Body of pancreas (tissue), 4 donors: ENCODE results near the gene RBCK1. TPM values are rescaled to one million over a fixed set of nuclear protein-coding genes. Genes with fewer than 3 reads are reported as not detected.

Source experiments
- ATAC-seq: fragments of 150-250 bp; one replicate; pipeline ENCODE4 v1.9.1; 2016
- DNase-seq, 4 donors: peaks; one replicate each; pipeline ENCODE4 v3.0.0-alpha.2; 2019
- H3K27ac ChIP-seq, 4 donors: fragments of 200-600 bp; sonication (generic); 1 replicate in 3 of 4; 2 replicates in 1 of 4; pipeline versions ENCODE4 v1.5.1 to v1.6.1; 2016 to 2019; ENCODE audit warnings: mild to moderate bottlenecking in 1 of 4, mixed read lengths in 1 of 4, moderate library complexity in 1 of 4
- H3K27me3 ChIP-seq, 2 donors: fragments of 200-600 bp; sonication (generic); one replicate each; pipeline ENCODE4 v1.6.0; 2016; ENCODE audit warnings: mild to moderate bottlenecking in 1 of 2
- H3K36me3 ChIP-seq, 2 donors: fragments of 200-600 bp; sonication (generic); replicated peaks in 1 of 2; 2 replicates each; pipeline ENCODE4 v1.5.1; 2016; ENCODE audit warnings: low read depth in 2 of 2; ENCODE audit not compliant: insufficient read depth in 1 of 2
- H3K4me1 ChIP-seq: fragments of 200-600 bp; sonication (generic); one replicate; pipeline ENCODE4 v1.6.0; 2016
- H3K4me3 ChIP-seq, 2 donors: fragments of 200-600 bp; sonication (generic); 1 replicate in 1 of 2; 2 replicates in 1 of 2; pipeline ENCODE4 v1.5.1; 2016 to 2019
- H3K9me3 ChIP-seq, 3 donors: fragments of 200-600 bp; sonication (generic); 1 replicate in 2 of 3; 2 replicates in 1 of 3; pipeline ENCODE4 v1.5.1; 2016
- POLR2A ChIP-seq, 3 donors: fragments of 450-650 bp; IDR thresholded peaks; one replicate each; pipeline ENCODE4 v1.6.1; 2016; ENCODE audit warnings: antibody characterized with exemption in 3 of 3, mild to moderate bottlenecking in 2 of 3
- WGBS, 2 donors: methylation state at CpG; one replicate each; pipeline ENCODE4 v1.1.5; 2017; 5-methylcytosine and 5-hydroxymethylcytosine counted together
- intact Hi-C: fragments of 100-400 bp; cut with DNase I; formaldehyde crosslinking; loops from one replicate; pipeline ENCODE4 v1.15.1; 2023
- total RNA-seq, 2 donors: library from RNA; depleted of rRNA; stranded (reverse); fragments of >200 nt; gene quantifications; one replicate each; pipeline ENCODE4 v1.1.0, GENCODE V29; 2016
- TF ChIP-seq, protein P1 (sequence below), 7 experiments: fragments of 450-650 bp in 4 of 7; fragments of 200-600 bp in 3 of 7; sonication (generic) in 3 of 7; IDR thresholded peaks; one replicate each; pipeline ENCODE4 v1.5.1; 2016 to 2019; ENCODE audit warnings: antibody characterized with exemption in 7 of 7

RBCK1 gene
- total RNA-seq, 2 donors from 2014 or later, result 36.1 to 95.9 TPM

DNA sequence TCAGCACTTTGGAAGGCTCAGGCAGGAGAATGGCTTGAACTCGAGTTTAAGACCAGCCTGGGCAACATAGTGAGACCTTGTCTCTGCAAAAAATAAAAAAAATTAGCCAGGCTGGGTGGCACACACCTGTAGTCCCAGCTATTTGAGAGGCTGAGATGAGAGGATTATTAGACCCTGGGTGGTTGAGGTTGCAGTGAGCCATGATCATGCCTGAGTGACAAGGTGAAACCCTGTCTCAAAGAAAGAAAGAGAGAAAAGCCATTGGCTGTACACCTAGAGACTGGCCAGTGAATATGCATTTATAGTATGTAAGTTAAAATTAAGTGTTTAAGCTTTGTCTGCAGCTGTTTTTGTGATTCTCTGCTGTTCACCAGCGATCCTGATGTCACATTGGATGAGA is 6.1 kb downstream of the RBCK1 start:
- Histone ChIP-seq H3K36me3 (no peaks in the 10 kb centered on the region), H3K4me3 (no peak overlapping the region), H3K27ac (no peak overlapping the region), H3K9me3 (no peaks in the 10 kb centered on the region), H3K4me1 (peaks cover 17% of the 10 kb centered on the region), H3K27me3 (no peaks in the 10 kb centered on the region)
- 64 to 74% methylated on average over 2 of the region's 2 CpGs for WGBS, 2 donors
- intact Hi-C loops, result no loop called here
- ATAC-seq (no peak), DNase-seq (no peak)
- TF ChIP-seq, protein P1, sequence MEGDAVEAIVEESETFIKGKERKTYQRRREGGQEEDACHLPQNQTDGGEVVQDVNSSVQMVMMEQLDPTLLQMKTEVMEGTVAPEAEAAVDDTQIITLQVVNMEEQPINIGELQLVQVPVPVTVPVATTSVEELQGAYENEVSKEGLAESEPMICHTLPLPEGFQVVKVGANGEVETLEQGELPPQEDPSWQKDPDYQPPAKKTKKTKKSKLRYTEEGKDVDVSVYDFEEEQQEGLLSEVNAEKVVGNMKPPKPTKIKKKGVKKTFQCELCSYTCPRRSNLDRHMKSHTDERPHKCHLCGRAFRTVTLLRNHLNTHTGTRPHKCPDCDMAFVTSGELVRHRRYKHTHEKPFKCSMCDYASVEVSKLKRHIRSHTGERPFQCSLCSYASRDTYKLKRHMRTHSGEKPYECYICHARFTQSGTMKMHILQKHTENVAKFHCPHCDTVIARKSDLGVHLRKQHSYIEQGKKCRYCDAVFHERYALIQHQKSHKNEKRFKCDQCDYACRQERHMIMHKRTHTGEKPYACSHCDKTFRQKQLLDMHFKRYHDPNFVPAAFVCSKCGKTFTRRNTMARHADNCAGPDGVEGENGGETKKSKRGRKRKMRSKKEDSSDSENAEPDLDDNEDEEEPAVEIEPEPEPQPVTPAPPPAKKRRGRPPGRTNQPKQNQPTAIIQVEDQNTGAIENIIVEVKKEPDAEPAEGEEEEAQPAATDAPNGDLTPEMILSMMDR (IDR thresholded peaks at IDR 0.05), result no peak
- no peak for TF ChIP-seq POLR2A (IDR thresholded peaks at IDR 0.05)

DNA sequence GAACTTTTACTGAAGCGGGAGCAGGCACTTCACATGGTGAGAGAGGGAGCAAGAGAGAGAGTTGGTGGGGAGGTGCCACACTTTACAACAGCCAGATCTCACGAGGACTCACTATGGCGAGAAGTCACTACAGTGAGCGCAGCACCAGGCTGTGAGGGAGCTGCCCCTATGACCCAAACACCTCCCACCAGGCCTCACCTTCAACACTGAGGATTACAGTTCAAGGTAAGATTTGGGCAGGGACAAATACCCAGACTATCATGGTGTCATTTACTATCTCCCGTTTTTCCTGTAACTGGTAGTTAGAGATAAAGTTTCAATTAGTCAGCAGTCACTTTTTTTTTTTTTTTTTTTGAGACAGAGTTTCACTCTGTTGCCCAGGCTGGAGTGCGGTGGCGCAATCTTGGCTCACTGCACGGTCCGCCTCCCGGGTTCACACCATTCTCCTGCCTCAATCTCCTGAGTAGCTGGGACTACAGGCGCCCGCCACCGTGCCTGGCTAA is 7.8 kb downstream of the RBCK1 start:
- no peaks in the 10 kb centered on the region for H3K9me3 ChIP-seq
- peak; percentile 25 for ATAC-seq
- H3K27ac ChIP-seq, result peak overlapping the region in 3 of 4 donors; percentile 23 to 51 (median 38)
- H3K27me3 ChIP-seq, result no peaks in the 10 kb centered on the region
- WGBS, 2 donors, result 59 to 72% methylated on average over 10 to 13 of the region's 13 CpGs
- no peak overlapping the region for H3K4me3 ChIP-seq
- TF ChIP-seq, protein P1 (IDR thresholded peaks at IDR 0.05), result no peak
- TF ChIP-seq POLR2A (IDR thresholded peaks at IDR 0.05), result no peak
- peak in 1 of 4 donors; percentile 57 for DNase-seq
- intact Hi-C loops, result no loop called here
- peaks cover 7% of the 10 kb centered on the region for H3K4me1 ChIP-seq
- H3K36me3 ChIP-seq, result peaks cover 0 to 2% of the 10 kb centered on the region in 2 donors

DNA sequence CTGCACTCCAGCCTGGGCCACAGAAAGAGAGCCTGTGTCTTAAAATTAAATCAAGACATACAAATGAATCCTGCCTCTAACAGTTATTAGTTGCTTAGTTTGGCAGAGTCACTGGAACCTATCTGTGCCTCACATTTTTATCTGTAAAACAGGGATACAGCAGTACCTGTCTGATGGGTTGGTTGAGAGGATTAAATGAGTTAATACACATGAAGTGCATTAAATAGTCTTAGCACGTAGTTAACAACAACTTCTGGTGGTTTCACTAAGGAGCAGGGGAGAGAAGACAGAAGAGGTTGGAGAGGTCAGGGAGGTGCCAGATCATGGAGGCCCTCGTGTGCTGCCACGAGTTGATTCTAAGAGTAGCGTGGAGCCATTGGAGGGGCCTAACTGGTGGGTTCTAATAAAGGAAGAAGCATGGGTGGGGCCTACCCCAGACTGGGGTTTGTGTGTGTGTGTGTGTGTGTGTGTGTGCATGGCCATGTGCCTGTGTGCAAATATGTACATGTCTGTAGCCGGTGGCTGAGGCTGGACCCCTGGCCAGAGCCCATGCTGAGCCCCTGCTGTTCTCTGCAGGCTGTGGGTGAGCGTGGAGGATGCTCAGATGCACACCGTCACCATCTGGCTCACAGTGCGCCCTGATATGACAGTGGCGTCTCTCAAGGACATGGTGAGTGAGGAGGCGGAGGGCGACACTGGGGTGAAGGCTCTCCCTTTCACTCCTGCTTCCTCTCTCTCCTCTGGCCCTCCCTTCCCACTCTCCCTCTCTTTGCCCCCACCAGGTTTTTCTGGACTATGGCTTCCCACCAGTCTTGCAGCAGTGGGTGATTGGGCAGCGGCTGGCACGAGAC is 9.1 kb downstream of the RBCK1 start:
- no peaks in the 10 kb centered on the region for H3K27me3 ChIP-seq
- no peak overlapping the region for H3K27ac ChIP-seq
- peaks cover 0 to 2% of the 10 kb centered on the region in 2 donors for H3K36me3 ChIP-seq
- H3K4me1 ChIP-seq, result peaks cover 7% of the 10 kb centered on the region
- no peak overlapping the region for H3K4me3 ChIP-seq
- no peak for ATAC-seq
- no peak for DNase-seq
- no peaks in the 10 kb centered on the region for H3K9me3 ChIP-seq
- intact Hi-C loops, result no loop called here
- no peak for TF ChIP-seq POLR2A (IDR thresholded peaks at IDR 0.05)
- TF ChIP-seq, protein P1 (IDR thresholded peaks at IDR 0.05), result no peak
- WGBS, 2 donors, result 77 to 78% methylated on average over 12 to 13 of the region's 13 CpGs

DNA sequence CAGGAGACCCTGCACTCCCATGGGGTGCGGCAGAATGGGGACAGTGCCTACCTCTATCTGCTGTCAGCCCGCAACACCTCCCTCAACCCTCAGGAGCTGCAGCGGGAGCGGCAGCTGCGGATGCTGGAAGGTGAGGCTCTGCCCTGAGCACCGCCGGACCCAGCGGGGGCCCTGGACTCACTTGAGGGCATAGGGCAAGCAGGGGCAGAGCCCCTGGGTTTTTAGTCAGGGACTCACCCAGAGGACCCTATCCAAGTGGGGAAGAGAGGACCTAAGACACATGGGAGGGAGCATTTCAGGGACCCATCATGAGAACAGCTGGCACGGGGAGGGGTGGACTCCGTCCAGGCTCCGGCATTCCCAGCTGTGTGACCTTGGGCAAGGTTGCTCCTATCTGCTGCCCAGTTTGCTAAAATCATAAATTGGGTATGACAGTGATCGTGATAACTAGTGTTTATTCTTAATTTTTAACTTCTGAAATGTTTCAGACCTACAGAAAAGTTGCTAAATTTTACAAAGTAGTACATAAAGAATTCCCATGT is 9.8 kb downstream of the RBCK1 start:
- peaks cover 0 to 2% of the 10 kb centered on the region in 2 donors for H3K36me3 ChIP-seq
- intact Hi-C loops, result no loop called here
- ATAC-seq, result peak; percentile 13
- WGBS, 2 donors, result 58 to 63% methylated on average over 10 to 12 of the region's 12 CpGs
- H3K27ac ChIP-seq, result no peak overlapping the region
- H3K4me1 ChIP-seq, result peaks cover 7% of the 10 kb centered on the region
- H3K27me3 ChIP-seq, result no peaks in the 10 kb centered on the region
- TF ChIP-seq, protein P1 (IDR thresholded peaks at IDR 0.05), result no peak
- TF ChIP-seq POLR2A (IDR thresholded peaks at IDR 0.05), result no peak
- DNase-seq, result peak in 1 of 4 donors; percentile 47
- H3K4me3 ChIP-seq, result no peak overlapping the region
- H3K9me3 ChIP-seq, result no peaks in the 10 kb centered on the region
